ENCODE results near the gene ZNF609. TPM values are rescaled to one million over a fixed set of nuclear protein-coding genes. Genes with fewer than 3 reads are reported as not detected.

The ZNF609 gene
- total and polyA plus RNA-seq, 10 of the 15 experiments (the other 5 are each of a cell fraction or from before 2014, with no cell fraction given), result 5.1 to 35.3 (median 13.6) TPM

DNA sequence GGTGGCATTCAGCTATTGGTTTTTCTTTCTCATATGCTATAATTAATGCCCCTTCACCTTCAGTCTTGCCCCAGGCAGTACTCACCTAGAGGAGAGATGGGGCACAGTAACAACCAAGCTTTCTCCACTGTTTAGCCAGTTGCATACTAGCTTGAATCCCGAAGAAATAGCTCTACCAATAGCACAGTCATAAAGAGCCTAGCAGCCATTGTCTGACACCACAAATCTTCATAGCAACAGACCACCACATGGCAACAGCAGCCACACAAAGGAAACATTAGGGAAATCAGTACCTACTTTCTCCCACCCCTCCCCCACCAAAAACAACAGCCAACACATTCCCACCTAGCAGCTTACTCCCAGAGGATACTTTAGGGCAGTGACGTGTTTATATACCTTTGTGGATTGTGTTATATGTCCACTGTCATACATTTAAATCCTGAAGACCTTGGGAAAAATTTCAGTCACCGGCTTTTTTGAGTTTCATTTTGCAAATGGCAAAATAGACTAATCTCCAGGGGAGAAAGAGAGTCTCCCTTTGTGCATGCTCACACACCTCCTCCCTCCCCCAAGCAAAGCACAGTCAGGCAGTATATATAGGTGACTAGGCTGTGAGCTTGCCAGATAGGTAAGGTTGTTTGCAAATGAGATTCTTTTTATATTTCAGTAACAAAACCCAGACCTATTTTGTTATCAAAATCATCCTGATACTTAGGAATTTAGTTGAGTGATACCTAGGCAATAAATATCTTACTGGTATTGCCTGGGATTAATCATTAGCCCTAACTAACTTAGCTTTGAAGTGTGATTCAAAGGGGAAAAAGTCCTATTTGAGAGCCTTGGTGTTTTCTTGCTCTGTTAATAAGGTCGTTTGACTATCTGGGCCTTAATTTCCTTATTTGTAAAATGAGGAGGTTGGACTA lies 174.5 kb downstream of the ZNF609 start (continued):
- TF ChIP-seq, protein P1, sequence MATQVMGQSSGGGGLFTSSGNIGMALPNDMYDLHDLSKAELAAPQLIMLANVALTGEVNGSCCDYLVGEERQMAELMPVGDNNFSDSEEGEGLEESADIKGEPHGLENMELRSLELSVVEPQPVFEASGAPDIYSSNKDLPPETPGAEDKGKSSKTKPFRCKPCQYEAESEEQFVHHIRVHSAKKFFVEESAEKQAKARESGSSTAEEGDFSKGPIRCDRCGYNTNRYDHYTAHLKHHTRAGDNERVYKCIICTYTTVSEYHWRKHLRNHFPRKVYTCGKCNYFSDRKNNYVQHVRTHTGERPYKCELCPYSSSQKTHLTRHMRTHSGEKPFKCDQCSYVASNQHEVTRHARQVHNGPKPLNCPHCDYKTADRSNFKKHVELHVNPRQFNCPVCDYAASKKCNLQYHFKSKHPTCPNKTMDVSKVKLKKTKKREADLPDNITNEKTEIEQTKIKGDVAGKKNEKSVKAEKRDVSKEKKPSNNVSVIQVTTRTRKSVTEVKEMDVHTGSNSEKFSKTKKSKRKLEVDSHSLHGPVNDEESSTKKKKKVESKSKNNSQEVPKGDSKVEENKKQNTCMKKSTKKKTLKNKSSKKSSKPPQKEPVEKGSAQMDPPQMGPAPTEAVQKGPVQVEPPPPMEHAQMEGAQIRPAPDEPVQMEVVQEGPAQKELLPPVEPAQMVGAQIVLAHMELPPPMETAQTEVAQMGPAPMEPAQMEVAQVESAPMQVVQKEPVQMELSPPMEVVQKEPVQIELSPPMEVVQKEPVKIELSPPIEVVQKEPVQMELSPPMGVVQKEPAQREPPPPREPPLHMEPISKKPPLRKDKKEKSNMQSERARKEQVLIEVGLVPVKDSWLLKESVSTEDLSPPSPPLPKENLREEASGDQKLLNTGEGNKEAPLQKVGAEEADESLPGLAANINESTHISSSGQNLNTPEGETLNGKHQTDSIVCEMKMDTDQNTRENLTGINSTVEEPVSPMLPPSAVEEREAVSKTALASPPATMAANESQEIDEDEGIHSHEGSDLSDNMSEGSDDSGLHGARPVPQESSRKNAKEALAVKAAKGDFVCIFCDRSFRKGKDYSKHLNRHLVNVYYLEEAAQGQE (IDR thresholded peaks at IDR 0.05; ENCODE audit: low read depth, low read length), result no peak
- TF ChIP-seq ZNF384 (IDR thresholded peaks at IDR 0.05; ENCODE audit: borderline replicate concordance, low read depth, low read length) (peak; percentile 7; the same call in 1 of the 2 replicates), IKZF2 (IDR thresholded peaks at IDR 0.05) (peak; percentile 99 to 100), CHD1 (IDR thresholded peaks at IDR 0.05; ENCODE audit: low read depth, low read length) (peak; percentile 82; the same call in 1 of the 2 replicates), TARDBP (IDR thresholded peaks at IDR 0.05; ENCODE audit: borderline replicate concordance) (no peak), BRCA1 (IDR thresholded peaks at IDR 0.05; ENCODE audit: low read depth, low read length) (no peak), STAT3 (IDR thresholded peaks at IDR 0.05; ENCODE audit: low read depth, low read length) (peak; percentile 94), EZH2 (IDR thresholded peaks at IDR 0.05; ENCODE audit: borderline replicate concordance, control insufficient read depth, low read depth, low read length) (no peak), WRNIP1 (IDR thresholded peaks at IDR 0.05; ENCODE audit: borderline replicate concordance, low read depth, low read length) (0 out of 2 replicates have a peak, but pooled peaks have one; percentile 87), HDGF (IDR thresholded peaks at IDR 0.05) (no peak), MEF2B (IDR thresholded peaks at IDR 0.05; ENCODE audit: partially characterized antibody, poor library complexity, severe bottlenecking) (peak; percentile 98), HDAC6 (IDR thresholded peaks at IDR 0.05; ENCODE audit: unreplicated experiment) (no peak), NFXL1 (IDR thresholded peaks at IDR 0.05; ENCODE audit: borderline replicate concordance) (no peak), POLR2AphosphoS2 (IDR thresholded peaks at IDR 0.05; ENCODE audit: low read depth, low read length) (no peak; the same call in 1 of the 2 replicates)
- TF ChIP-seq, protein P2, sequence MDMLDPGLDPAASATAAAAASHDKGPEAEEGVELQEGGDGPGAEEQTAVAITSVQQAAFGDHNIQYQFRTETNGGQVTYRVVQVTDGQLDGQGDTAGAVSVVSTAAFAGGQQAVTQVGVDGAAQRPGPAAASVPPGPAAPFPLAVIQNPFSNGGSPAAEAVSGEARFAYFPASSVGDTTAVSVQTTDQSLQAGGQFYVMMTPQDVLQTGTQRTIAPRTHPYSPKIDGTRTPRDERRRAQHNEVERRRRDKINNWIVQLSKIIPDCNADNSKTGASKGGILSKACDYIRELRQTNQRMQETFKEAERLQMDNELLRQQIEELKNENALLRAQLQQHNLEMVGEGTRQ (IDR thresholded peaks at IDR 0.05; ENCODE audit: borderline replicate concordance, low read depth, low read length), result no peak
- TF ChIP-seq, protein P3, sequence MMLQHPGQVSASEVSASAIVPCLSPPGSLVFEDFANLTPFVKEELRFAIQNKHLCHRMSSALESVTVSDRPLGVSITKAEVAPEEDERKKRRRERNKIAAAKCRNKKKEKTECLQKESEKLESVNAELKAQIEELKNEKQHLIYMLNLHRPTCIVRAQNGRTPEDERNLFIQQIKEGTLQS (IDR thresholded peaks at IDR 0.05; ENCODE audit: borderline replicate concordance, extremely low read depth, low read depth, low read length), result no peak
- TF ChIP-seq, protein P4, sequence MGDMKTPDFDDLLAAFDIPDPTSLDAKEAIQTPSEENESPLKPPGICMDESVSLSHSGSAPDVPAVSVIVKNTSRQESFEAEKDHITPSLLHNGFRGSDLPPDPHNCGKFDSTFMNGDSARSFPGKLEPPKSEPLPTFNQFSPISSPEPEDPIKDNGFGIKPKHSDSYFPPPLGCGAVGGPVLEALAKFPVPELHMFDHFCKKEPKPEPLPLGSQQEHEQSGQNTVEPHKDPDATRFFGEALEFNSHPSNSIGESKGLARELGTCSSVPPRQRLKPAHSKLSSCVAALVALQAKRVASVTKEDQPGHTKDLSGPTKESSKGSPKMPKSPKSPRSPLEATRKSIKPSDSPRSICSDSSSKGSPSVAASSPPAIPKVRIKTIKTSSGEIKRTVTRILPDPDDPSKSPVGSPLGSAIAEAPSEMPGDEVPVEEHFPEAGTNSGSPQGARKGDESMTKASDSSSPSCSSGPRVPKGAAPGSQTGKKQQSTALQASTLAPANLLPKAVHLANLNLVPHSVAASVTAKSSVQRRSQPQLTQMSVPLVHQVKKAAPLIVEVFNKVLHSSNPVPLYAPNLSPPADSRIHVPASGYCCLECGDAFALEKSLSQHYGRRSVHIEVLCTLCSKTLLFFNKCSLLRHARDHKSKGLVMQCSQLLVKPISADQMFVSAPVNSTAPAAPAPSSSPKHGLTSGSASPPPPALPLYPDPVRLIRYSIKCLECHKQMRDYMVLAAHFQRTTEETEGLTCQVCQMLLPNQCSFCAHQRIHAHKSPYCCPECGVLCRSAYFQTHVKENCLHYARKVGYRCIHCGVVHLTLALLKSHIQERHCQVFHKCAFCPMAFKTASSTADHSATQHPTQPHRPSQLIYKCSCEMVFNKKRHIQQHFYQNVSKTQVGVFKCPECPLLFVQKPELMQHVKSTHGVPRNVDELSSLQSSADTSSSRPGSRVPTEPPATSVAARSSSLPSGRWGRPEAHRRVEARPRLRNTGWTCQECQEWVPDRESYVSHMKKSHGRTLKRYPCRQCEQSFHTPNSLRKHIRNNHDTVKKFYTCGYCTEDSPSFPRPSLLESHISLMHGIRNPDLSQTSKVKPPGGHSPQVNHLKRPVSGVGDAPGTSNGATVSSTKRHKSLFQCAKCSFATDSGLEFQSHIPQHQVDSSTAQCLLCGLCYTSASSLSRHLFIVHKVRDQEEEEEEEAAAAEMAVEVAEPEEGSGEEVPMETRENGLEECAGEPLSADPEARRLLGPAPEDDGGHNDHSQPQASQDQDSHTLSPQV (IDR thresholded peaks at IDR 0.05), result no peak
